ENCODE data around the gene SLC12A8.

- TF ChIP-seq CTCF (conservative IDR thresholded peaks at IDR 0.05; ENCODE audit: low read depth, low read length) (no peak), EZH2 (IDR thresholded peaks at IDR 0.05; ENCODE audit: borderline replicate concordance, low read depth, low read length, poor library complexity, severe bottlenecking) (no peak)
Measured at GRCh38 chr3:125117631-125118191, 94.8 kb downstream of the SLC12A8 start.
